HFF-Myc (cell line): ENCODE data around the gene FARP1.

Source experiments
- DNase-seq: peaks from one replicate; pipeline ENCODE4 v3.0.0-alpha.2; 2011; ENCODE audit warnings: low read depth; ENCODE audit errors: extremely low read depth
- H3K4me3 ChIP-seq: replicated peaks from 2 replicates; pipeline ENCODE4 v1.5.1; 2011; ENCODE audit warnings: low read depth, mild to moderate bottlenecking, control low read depth, low read length
- TF ChIP-seq, protein P1 (sequence below): IDR thresholded peaks from 2 replicates; pipeline ENCODE4 v1.5.1; 2012; ENCODE audit warnings: mild to moderate bottlenecking, low read depth, low read length, control low read depth; ENCODE audit errors: missing control alignments

The FARP1 gene

DNA sequence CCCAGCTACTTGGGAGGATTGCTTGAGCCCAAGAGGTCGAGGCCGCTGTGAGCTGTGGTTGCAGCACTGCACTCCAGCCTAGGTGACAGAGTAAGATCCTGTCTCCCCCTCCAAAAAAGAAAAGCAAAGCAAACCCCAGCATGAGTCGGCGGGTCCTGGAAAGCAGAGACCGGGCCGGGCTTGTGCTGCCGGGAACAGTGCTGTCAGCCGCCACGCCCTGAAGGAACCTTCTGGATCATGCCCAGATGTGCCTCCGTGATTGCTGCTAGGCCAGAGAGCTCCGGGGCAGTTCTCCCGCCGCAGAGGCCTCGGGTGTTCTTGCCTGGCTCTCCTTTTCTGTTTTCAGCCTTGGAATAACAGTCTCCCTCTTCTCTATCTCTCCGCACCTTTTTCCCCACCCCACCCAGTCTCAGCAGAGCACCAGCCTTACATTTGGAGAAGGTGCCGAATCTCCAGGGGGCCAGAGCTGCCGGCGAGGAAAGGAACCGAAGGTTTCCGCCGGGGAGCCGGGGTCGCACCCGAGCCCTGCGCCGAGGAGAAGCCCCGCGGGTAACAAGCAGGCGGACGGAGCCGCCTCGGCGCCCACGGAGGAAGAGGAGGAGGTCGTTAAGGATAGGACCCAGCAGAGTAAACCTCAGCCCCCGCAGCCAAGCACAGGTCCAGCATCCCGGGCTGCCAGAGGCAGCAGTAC is 252.1 kb downstream of the FARP1 start:
- TF ChIP-seq, protein P1, sequence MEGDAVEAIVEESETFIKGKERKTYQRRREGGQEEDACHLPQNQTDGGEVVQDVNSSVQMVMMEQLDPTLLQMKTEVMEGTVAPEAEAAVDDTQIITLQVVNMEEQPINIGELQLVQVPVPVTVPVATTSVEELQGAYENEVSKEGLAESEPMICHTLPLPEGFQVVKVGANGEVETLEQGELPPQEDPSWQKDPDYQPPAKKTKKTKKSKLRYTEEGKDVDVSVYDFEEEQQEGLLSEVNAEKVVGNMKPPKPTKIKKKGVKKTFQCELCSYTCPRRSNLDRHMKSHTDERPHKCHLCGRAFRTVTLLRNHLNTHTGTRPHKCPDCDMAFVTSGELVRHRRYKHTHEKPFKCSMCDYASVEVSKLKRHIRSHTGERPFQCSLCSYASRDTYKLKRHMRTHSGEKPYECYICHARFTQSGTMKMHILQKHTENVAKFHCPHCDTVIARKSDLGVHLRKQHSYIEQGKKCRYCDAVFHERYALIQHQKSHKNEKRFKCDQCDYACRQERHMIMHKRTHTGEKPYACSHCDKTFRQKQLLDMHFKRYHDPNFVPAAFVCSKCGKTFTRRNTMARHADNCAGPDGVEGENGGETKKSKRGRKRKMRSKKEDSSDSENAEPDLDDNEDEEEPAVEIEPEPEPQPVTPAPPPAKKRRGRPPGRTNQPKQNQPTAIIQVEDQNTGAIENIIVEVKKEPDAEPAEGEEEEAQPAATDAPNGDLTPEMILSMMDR: no peak
- DNase-seq: no peak
- H3K4me3 ChIP-seq: no peak overlapping the region

DNA sequence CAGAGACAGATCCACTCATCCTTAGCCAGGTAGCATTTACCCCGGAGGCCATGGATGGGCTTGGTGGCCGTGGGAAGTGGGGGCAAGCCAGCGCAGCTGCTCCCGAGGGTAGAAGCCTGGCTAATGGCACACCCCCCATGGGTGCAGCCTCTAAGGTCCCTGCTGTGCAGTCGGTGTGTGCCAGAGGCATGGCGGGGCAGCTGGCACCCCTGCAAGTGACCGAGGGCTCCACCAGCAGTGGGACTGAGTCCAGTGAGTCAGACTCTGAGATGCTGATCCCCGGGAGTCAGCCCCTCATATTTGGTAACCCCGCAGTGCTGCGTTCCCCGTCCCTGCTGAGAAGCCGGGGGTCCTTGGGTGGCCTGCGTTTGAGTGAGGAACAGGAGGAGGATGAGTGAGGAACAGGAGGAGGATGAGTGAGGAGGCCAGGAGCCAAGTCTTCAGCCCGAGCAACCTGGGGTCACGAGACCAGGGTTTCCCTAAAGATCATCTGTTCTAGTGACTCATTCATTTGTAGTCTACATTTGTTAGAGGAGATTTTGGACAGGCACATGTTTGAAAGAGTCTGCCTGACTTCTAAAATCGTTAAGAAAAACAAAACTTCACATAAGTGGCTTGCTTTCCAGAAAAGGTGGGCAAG is 253.3 kb downstream of the FARP1 start:
- no peak for DNase-seq
- no peak overlapping the region for H3K4me3 ChIP-seq
- TF ChIP-seq, protein P1: no peak

DNA sequence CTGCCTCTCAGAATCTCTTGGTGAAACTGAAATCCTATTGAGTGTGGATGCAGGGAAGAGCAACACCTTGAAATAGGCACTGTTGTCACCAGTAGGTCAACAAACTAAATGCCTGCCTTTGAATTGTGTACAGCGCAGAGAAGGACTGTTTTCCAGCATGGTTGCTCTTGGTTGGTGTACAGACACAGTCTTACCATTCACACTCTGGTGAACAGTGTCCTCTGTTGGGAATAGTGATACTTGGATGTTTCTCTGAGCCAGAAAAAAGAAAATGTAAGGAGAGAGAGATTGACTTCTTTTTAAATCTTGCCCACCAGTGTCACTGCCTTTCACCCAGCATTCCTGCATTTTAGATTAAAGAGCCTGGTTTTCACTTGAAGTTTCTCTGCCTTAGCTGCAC is 254.3 kb downstream of the FARP1 start:
- no peak for DNase-seq

DNA sequence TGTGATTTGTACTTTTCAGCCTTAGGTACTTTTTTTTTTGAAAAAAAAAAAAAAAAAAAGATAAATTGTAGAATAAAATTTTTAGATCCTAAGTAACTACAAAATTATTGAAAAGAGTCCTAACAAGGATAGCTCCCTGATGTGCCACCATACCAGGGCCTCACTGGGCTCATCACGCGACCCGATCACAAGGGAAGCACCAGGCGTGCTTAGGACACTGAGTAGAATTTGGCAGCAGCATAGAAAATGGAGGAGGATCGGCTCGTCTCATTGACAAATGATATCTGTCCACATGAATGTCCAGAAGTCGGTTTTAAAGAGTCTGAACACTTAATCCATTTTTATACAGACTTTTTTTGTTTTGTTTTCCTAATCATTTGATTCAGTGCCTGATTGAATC is 255.0 kb downstream of the FARP1 start:
- TF ChIP-seq, protein P1: no peak
- DNase-seq: no peak
- H3K4me3 ChIP-seq: no peak overlapping the region

More for the DNA sequence above, 254.3 kb downstream of the FARP1 start:
- no peak overlapping the region for H3K4me3 ChIP-seq
- TF ChIP-seq, protein P1: no peak

DNA sequence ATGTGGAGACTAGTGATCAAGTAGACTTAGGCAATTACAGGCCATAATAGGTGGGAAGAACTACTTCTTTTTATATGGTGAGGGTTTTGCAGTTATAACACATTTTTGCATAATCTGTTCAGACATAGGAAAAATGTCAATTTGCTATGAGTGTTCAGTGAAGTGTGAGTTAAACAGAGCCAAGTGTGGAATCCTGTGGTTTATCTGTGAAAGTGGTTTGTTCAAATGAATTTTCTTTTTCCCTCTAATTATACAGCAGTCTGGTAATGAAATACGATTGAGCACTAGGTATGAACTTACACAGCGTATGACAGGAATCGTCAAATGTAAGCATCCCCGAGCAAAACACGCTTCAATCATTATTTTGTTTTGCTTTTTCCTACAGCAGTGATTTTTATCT is 255.7 kb downstream of the FARP1 start:
- no peak overlapping the region for H3K4me3 ChIP-seq
- no peak for DNase-seq
- TF ChIP-seq, protein P1: no peak

DNA sequence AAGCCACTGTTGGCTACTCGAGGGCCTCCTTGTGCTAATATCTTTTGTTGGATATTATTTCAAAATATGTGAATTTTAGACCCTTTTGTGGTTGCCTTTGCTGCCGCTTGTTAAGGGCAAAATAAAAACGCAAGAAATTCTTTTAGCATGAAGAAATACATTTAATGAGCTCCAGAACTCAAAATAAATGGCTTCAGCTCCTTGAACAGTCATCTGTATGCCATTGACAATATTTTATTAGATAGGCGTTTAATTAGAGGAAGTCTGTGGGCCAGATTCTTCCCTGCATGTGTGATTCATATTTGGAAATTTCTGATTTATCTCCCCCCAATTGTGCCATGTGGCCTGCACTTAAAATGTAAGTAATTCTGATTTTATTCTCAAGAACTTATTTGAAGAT is 256.9 kb downstream of the FARP1 start:
- no peak overlapping the region for H3K4me3 ChIP-seq
- DNase-seq: peak; percentile 47
- TF ChIP-seq, protein P1: no peak

DNA sequence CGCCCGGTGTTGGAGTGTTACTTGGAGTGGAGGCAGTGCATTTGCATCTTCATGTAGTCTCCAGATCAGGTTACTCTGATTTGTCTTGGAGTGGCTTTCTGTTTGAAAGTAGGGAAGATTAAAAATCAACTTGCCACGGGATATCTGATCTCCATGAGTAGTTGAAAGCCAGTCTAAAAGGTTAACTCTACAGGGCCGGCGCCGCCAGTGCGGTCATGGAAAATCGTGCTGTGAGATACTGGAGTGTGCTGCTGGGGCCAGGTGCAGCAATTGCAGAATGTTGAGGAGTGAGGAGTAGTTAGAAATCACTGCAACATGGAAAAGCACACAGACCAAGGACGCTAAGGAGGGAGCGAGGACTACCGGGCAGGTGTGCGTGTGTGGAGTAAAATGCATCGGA is 259.0 kb downstream of the FARP1 start:
- no peak for DNase-seq
- TF ChIP-seq, protein P1: no peak
- H3K4me3 ChIP-seq: no peak overlapping the region
